COLO668 (cell line): ENCODE data around the gene YTHDC1.
"Not testable (repeated sequence)": the region's sequence is repeated elsewhere in the genome, so short reads cannot be mapped to it uniquely, and the experiment has no call there.

Source experiments
- DNase-seq: peaks from one replicate; lab custom pipeline; 2025; ENCODE audit not compliant: unreplicated experiment; lab: John Stamatoyannopoulos, UW

Gene YTHDC1

DNA sequence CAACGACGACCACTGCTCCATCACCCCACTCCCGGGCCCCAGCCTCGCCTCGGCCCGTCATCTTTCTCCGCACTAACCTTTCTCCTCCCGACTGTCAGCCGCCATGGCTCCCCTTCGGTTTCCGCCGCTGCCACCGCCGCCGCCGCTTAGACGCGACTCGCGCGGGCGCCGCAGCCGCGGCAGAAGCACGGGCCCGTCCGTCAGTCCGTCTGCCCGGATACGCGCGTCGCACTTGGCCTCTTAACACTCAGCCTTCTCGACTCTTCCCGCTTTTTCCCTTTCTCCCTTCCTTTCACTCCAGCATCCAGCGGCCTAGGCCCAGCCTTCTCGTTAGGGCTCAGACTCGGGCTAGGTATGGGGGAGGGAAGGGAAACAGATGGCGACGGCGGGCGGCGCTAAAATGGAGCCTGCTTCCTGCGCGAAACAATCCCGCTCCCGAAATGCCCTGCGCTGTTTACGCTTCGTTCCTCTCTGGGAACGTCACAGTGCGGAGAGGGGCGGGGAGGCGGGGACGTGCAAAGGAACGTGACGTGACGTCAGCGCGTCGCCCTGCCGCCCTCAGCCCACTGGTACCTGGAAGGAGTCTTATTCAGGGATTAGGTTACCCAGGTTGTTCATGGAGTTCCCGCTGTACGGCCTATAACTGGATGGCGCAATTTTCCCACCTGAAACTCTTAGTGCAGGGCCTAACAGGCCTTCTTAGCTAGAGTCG, at the start of gene YTHDC1:
YTHDC1 (minus strand) TSS at position 442 of the 712 bp plus-strand sequence; CDS start at position 105, 337 bp downstream.
- DNase-seq = peak; percentile 97

DNA sequence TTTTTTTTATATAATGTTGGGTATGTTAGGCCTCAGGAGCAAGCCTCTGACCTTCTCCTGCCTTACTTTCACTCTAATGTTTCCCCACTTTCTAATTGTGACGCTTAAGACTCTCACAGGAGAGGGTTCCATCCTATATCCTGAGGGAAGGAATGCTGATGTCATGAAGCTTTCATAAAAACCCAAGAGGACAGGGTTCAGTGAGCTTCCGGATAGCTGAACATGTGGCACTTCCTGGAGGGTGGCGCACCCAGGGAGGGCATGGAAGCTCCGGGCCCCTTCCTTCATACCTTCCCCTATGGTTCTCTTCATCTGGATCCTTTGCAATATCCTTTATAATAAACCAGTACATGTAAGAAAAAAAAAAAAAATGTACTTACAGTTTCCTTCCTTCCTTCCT, 49.4 kb upstream of the YTHDC1 start:
- no peak for DNase-seq

DNA sequence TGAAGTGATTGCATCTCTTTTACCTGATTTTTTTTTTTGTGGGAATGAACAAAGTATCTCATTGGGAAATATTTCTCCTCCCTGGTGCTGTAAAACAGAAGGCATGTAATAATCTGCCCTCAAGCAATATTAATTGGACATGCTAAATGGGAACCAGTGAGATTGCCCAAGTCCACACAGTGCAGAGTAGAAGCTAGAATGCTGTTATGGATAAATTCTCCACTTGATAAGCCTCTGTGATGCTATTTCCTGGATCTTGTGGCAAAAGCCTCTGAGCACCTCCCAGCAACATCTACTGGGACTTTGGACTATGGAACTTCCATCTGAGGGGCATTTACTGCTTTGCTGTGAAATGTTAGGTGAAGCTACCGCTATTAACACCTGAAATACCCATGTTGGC, 46.9 kb upstream of the YTHDC1 start:
- DNase-seq = no peak

DNA sequence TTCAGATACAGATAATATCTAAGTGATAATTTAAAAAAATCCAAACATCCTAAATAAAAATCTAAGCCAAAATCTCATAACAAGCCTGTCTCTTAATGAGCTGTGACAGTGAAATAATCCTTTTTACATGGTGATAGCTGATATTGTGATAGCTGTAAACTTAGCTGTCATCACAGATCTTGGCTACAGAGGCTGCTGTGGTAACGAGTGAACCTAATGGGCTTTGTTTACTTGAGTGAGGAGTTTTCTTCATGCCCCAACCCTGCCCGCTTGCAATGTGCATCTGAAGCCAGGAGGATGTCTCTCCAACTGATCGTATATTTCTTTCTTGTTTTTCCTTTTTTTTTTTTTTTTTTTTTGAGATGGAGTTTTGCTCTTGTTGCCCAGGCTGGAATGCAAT, 41.5 kb upstream of the YTHDC1 start:
- no peak for DNase-seq

DNA sequence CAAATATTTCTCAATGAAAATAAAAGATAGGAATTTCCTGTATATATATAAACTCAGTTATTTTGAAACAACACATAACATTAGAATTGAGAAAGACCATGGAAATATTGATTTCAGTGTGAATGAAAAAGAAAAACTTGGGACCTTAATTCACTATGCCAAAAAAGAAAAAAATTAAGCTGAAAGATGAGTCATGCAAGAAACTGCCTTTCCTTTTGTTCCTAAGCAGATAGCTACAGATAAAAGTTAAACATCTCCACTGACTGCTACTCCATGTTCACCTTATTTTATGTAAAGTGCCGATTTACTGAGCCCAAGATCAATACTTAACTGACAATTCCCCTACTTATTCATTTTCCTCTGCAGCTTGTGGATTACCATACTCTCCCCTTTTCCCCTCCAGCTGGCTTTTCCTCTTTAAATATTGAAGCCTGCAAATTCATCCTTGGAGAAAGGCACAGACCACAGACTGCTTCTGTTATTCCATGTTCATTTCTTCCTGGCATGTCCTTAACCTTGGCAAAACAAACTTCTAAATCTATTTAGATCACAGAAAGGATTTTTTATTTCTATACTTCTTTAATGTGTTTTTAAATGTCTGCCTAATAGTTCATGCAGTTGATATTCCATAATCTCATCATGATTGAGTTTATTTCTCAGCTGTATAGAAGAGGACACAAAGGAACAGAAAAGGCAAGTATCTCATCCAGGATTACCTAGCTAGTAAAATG, 40.5 kb upstream of the YTHDC1 start:
- DNase-seq = no peak

DNA sequence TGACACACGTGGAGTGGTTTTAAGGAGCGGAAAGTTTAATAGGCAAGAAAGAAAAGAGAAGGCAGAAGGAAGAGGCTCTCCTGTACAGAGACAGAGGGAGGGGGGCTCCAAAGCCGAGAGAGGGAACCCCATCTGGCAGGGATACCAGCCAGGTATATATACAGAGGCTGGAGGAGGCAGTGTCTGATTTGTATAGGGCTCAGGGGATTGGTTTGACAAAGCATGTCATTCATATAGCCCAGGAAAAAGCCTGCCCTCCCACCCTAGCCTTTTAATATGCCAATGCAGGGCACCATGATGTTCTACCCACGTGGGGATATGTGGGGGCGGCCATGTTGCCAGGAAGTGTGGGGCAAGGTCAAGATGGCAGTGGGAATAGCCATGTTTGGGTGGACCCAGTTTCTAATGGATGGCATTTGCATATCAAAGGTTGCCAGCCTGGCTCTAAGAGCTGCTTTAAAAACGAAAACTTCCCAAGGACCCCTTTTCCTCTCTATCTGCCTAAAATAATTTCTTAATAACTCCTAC, 39.6 kb upstream of the YTHDC1 start:
- not testable (repeated sequence) for DNase-seq

DNA sequence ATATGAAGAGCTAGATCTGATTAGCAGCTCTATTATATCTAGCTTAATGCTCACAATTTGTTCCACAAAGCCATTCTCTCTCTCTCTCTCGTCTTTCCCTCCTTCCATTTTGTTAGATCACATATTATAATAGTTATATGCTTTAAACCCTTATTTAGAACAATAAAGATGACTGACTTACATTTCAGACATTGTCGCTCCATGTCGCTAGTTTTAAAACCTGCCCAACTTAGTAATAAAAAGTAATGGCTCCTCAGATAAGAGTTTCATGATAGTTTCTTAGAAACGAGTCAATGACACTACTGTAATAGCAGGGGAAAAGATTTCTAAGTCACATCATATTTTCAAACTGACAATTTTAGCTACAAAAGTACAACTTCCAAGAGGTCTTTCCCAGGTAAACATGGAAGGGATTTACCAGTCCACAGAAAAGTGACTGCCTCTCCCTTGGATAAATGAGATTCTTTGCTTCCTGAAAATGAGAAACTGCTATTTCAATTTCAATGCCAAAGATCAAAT, 38.5 kb upstream of the YTHDC1 start:
- no peak for DNase-seq

DNA sequence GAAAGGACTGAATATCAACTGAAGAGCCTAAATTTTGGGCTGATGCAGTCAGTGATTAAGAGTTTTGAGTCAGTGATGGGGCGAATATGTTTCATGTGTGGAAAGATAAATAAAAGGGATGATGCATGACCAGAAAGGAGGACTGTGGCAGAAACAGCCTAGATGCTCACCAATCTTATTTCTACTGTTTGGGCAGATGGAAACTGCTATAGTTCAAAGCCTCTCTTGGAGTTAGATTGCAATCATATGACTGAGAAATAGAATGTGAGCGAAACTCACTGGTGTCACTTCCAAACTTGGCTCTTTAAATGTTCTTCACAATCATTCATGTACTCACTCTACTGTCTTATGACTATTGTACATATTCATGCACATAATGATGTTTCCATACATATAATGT, 35.4 kb upstream of the YTHDC1 start:
- no peak for DNase-seq

DNA sequence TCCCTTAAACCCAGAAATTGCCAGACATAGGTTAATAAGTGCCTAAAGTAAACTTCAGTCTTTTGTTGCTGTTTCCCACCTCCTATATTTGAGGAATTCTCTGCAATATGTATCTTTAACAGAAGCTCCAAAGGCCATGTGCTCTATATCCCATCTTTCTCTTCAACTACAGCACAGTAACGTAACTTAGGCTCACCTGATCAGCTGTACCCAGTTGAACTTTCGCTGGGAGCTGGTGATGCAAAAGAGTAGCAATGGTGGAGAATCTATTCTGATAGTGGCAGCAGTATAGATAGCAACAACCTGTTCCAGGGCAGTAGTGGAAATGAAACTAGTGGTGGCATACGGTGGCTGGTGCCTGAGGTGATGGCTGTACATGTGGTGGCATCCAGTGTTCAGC, 33.2 kb upstream of the YTHDC1 start:
- DNase-seq = no peak

DNA sequence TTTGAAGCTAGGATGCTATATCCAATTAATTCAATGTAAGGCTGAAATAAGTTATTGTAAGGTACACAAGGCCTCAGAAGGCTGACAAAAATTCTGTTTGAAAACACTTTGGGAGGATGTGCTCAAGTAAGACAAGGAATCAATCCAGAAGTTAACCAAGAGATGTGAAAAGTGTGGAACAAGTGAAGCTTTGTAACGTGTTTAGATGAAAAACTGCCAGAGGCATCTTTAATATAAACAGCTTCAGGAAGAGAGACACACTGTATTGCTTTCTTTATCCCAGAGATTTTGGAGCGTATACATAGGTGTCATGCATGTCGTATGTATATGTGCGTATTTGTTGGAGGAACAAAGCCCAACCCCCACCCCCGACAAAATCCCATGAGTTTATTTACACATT, 28.3 kb upstream of the YTHDC1 start:
- no peak for DNase-seq

DNA sequence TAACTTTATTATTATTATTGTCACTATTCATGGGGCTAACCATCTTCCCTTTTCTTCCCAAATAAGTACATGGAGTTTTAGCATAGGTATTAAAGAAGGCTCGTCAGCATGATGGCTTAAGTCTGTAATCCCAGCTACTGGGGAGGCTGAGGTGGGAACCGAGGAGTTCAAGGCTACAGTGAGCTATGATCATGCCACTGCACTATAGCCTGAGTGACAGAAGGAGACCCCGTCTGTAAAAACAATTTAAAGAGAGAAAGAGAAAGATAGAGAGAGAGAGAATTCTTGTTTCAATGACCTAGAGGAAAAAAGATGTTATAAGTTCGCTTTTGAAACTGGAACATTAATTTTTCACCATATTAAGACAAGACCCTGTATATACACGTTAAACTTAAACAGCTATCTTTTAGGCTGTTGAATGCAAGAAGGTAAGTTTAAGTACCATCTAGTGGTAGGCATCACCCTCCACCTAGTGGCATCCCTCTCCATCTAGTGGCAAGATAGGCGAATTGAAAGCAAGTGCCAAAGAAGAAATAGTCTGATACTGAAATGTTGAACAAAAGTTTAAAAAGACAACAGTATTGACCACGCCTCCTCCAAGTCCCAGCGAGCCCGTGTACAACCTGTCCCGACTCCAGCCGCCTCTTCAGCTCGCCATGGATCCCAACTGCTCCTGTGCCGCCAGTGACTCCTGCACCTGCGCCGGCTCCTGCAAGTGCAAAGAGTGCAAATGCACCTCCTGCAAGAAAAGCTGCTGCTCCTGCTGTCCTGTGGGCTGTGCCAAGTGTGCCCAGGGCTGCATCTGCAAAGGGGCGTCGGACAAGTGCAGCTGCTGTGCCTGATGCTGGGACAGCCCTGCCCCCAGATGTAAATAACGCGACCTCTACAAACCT, 26.0 kb upstream of the YTHDC1 start:
- peak; percentile 6 for DNase-seq

DNA sequence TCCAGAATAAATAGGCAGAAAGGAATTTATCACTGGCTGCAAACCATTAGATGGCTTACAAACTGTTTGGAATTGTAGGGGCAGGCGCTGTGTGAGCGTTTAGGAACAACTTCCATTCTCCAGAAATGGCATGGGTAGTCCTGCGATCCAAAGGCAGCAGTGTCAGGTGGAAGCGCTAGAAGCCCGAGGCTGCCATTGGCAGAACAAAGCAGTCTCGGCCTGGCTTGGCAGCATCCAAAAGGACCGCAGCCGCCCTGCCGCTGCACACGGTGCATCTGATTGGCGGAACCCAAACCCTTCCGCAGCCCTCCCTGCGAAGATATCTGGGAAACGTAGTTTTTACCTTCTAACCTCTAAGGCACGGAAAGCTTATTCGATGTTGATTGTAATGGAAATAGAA, 23.6 kb upstream of the YTHDC1 start:
- no peak for DNase-seq

DNA sequence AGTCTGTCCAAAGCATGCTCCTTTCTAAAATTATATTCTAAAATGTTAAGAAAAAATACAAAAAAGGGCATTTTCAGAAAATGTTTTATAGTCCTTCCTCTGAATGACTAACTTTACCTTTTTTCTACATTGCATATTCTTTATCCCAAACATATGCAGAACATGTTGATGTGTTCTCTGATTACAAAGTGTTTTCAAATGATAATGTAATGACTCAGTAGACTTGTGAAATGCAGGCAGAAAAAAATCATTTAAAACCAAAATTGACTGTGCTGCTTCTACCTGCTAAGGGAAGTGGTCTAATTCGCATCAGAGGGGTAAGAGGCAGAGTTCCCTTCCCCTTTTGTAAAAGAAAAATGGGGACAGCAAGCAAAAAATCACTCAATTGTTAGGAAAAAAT, 22.7 kb upstream of the YTHDC1 start:
- DNase-seq = no peak

DNA sequence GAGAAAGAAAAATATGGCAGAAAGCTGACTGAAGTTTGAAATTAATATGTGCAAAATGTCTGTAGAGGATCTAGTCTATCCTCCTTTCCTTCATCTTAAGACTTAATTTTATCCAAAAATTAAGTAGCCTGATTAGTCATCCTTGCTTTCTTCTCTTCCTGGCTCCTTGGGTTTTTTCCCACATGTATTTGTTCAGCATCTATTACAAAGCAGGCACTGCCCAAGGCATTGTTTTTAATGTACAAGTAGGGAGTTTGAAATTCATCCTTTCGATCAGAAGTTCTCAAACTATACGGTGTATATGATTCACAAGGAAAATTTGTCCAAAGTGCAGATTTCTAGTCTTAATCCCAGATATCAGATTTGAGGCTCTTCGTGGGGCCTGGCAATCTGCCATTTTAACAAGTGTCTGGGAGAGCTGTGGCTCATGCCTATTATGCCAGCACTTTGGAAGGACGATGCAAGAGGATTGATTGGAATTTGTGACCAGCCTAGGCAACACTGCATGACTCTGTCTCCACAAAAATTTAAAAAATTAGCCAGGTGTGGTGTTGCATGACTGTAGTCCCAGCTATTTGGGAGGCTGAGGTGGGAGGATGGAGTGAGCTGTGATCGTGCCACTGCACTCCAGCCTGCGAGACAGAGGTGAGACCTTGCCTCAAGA, 19.4 kb upstream of the YTHDC1 start:
- no peak for DNase-seq

DNA sequence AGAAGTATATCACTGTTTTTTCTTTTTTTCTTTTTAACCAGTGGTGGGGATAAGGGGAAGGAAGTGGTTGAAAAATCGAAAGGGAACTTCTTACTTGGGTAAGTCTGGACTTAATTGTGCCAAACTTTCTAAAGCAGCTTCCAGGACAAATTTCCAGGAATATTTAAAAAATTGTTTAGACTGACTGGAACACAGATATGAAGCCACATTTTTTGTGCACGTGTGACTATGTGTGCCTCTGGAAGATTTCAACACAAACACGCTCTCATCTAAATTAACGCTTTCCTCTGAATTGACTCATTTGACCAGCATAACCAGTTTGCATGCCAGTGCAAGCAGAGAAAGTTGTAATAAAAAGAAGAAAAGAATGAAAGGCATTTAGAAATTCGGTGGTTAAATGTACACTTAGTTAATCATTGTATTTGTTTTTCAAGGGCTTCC, 18.8 kb upstream of the YTHDC1 start:
- DNase-seq = no peak

DNA sequence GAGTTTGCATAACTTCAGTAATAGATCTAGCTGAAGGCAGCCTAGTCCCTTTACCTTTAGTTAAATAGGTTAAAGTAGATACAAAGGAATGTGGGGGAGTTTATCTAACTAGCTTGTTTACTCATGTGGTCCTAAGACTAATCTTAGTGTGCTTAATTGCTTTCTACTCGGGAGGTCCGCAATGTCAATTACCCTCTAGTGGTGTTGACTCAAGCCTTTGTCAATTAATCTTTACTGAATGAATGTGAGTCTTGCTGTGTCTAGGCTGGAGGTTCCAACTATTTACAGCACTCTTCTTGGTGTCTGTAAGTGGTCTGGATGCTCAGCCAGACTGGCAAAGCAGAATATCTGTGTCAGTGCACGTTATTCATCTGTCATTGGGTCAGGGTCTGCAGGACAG, 17.9 kb upstream of the YTHDC1 start:
- DNase-seq = no peak

DNA sequence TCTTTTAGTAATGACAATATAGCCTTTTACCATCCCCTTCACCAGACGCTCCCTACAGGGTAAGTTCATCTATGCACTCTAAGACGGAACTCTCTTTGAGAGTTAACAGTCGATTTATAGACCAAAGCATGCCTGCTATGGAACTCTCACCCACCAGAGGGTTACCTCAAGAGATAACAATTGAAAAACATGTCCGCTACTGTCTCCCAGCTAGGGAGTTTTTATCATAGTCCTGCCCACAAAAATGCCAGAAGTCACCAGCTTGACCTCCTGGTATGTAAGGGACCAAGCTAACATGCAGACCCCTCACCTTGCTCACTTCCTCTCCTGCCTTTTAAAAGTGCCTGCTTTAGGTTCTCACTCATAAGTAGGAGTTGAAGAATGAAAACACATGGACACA, 16.7 kb upstream of the YTHDC1 start:
- no peak for DNase-seq

DNA sequence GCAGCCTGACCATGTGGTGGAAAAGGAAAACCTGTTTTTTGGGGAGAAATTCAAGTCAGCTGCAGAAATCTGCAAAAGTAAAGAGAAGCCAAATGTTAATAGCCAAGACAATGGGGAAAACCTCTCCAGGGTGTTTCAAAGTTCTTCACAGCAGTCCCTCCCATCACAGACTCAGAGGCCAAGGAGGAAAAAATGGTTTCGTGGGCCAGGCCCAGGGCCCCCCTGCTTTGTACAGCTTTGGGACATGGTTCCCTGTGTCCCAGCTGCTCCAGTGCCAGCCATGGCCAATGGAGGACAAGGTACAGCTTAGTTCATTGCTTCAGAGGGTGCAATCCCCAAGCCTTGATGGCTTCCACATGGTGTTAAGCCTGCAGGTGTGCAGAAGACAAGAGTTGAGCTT, 15.2 kb upstream of the YTHDC1 start:
- no peak for DNase-seq

DNA sequence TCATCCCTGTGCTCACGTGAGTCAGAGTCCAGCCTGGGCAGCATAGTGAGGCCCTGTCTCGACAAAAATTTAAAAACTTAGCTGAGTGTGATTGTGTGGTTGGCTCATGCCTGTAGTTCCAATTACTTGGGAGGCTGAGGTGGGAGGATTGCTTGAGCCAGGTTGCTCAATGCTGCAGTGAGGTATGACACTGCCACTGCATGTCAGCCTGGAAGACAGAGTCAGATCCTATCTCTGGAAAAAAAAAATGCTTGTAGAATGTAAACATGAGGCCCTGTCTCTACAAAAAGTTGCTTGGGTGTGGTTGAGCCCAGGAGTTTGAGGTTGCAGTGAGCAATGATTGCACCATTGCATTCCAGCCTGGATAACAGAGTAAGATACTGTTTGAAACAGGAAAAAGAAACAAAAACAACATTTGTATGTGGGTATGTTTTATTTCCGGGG, 11.3 kb upstream of the YTHDC1 start:
- no peak for DNase-seq

DNA sequence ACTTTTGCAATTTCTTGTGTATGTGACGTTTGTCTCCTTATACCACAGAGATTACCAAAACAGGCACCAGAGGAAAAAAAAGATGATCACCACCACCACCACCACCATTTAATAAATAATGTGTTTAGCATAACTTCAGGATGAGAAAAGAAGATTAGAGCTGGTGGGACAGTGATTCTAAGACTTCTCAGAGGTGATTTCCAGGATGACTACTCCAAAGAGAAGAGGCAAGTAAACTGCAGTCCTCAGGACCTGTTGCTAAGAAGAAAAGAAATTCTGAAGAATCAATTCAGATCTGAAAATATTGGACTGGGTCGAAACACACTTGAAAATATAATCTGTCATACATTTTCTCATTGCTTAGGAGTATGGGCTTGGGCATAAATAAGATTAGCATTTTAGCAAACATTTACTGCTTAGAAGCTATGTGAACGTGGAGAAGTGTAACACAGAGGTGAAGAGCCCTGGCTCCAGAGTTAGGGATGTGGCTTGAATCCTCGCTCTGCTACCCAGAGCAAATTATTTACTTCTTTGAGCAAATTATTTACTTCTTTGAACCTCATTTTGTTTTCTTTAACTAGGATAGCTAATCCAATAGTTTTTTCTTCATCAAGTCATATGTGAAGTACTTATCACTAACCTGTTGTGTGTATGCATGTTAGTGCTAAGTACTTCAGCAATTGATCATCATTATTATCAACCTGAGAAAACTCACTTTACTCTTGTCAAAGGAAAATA, 10.5 kb upstream of the YTHDC1 start:
- no peak for DNase-seq
